H9 (cell line): ENCODE measurements around the gene IL6R. TPM values are rescaled to one million over a fixed set of nuclear protein-coding genes. Genes with fewer than 3 reads are reported as not detected.

ENCODE experiments used
- DNase-seq: peaks from one replicate; pipeline ENCODE4 v3.0.0-alpha.2; 2017
- H2AFZ ChIP-seq: one replicate; pipeline ENCODE4 v1.6.1; 2013; ENCODE audit warnings: mild to moderate bottlenecking, low read length, control low read depth, moderate library complexity
- H2AK5ac ChIP-seq: 2 replicates; pipeline ENCODE4 v1.6.1; 2013; ENCODE audit warnings: low read length, control low read depth, mixed read lengths; ENCODE audit not compliant: insufficient read length
- H2BK120ac ChIP-seq: one replicate; pipeline ENCODE4 v1.6.1; 2013; ENCODE audit warnings: low read depth, mild to moderate bottlenecking, low read length, control low read depth, inconsistent platforms; ENCODE audit not compliant: poor library complexity, severe bottlenecking
- H2BK12ac ChIP-seq: 2 replicates; pipeline ENCODE4 v1.6.1; 2013; ENCODE audit warnings: low read length, control low read depth, mixed read lengths, low read depth; ENCODE audit not compliant: insufficient read length
- H2BK15ac ChIP-seq: 2 replicates; pipeline ENCODE4 v1.6.1; 2013; ENCODE audit warnings: low read depth, low read length, control low read depth
- H2BK20ac ChIP-seq: one replicate; pipeline ENCODE4 v1.6.1; 2013; ENCODE audit warnings: low read depth, mild to moderate bottlenecking, low read length, control low read depth, inconsistent platforms; ENCODE audit not compliant: poor library complexity, severe bottlenecking
- H2BK5ac ChIP-seq: 2 replicates; pipeline ENCODE4 v1.6.1; 2013; ENCODE audit warnings: low read length, control low read depth, mixed read lengths; ENCODE audit not compliant: insufficient read length
- H3K14ac ChIP-seq: 2 replicates; pipeline ENCODE4 v1.6.1; 2013; ENCODE audit warnings: low read length, control low read depth; ENCODE audit not compliant: insufficient read depth
- H3K18ac ChIP-seq: 2 replicates; pipeline ENCODE4 v1.6.1; 2013; ENCODE audit warnings: low read depth, mild to moderate bottlenecking, mixed read lengths, low read length, control low read depth; ENCODE audit not compliant: insufficient read length
- H3K23ac ChIP-seq: 2 replicates; pipeline ENCODE4 v1.6.1; 2013; ENCODE audit warnings: low read length, control low read depth, mixed read lengths, low read depth; ENCODE audit not compliant: insufficient read length
- H3K23me2 ChIP-seq: 2 replicates; pipeline ENCODE4 v1.6.1; 2013; ENCODE audit warnings: low read depth, mild to moderate bottlenecking, mixed read lengths, low read length, control low read depth; ENCODE audit not compliant: insufficient read length, poor library complexity, severe bottlenecking
- H3K27ac ChIP-seq: 2 replicates; pipeline ENCODE4 v1.5.1; 2013; ENCODE audit warnings: low read length, control low read depth, mixed read lengths, low read depth; ENCODE audit not compliant: insufficient read length
- H3K27me3 ChIP-seq: 2 replicates; pipeline ENCODE4 v1.6.1; 2013; ENCODE audit warnings: low read length, control low read depth, inconsistent platforms; ENCODE audit not compliant: insufficient read depth
- H3K4ac ChIP-seq: 2 replicates; pipeline ENCODE4 v1.6.1; 2013; ENCODE audit warnings: low read depth, mild to moderate bottlenecking, control low read depth, inconsistent platforms, low read length, moderate library complexity
- H3K4me1 ChIP-seq: 2 replicates; pipeline ENCODE4 v1.6.1; 2013; ENCODE audit warnings: low read length, control low read depth, inconsistent platforms; ENCODE audit not compliant: insufficient read depth
- H3K4me2 ChIP-seq: 2 replicates; pipeline ENCODE4 v1.6.1; 2013; ENCODE audit warnings: low read length, control low read depth, mixed read lengths; ENCODE audit not compliant: insufficient read length, insufficient read depth
- H3K56ac ChIP-seq: 2 replicates; pipeline ENCODE4 v1.6.1; 2013; ENCODE audit warnings: low read depth, mild to moderate bottlenecking, mixed read lengths, low read length, control low read depth; ENCODE audit not compliant: insufficient read length
- H3K79me1 ChIP-seq: 2 replicates; pipeline ENCODE4 v1.6.1; 2013; ENCODE audit warnings: low read depth, mild to moderate bottlenecking, moderate library complexity, low read length, control low read depth, inconsistent platforms; ENCODE audit not compliant: insufficient read depth, poor library complexity, severe bottlenecking
- H3K79me2 ChIP-seq: 2 replicates; pipeline ENCODE4 v1.6.1; 2013; ENCODE audit warnings: low read length, control low read depth, inconsistent platforms; ENCODE audit not compliant: insufficient read depth
- H3K9ac ChIP-seq: 2 replicates; pipeline ENCODE4 v1.6.1; 2013; ENCODE audit warnings: low read length, control low read depth, mixed read lengths; ENCODE audit not compliant: insufficient read length; ENCODE audit errors: extremely low read depth
- H3K9me3 ChIP-seq: one replicate; pipeline ENCODE4 v1.6.1; 2013; ENCODE audit warnings: low read depth, low read length, inconsistent platforms; ENCODE audit not compliant: control insufficient read depth
- H3T11ph ChIP-seq: one replicate; pipeline ENCODE4 v1.6.1; 2013; ENCODE audit warnings: mild to moderate bottlenecking, low read length, control low read depth, inconsistent platforms
- H4K20me1 ChIP-seq: one replicate; pipeline ENCODE4 v1.6.1; 2013; ENCODE audit not compliant: control insufficient read depth, insufficient read length, insufficient read depth
- H4K5ac ChIP-seq: 2 replicates; pipeline ENCODE4 v1.6.1; 2013; ENCODE audit warnings: low read depth, mild to moderate bottlenecking, mixed read lengths, low read length, control low read depth; ENCODE audit not compliant: insufficient read length
- H4K8ac ChIP-seq: replicated peaks from 2 replicates; pipeline ENCODE4 v1.6.1; 2013; ENCODE audit warnings: low read length, control low read depth, mixed read lengths, low read depth; ENCODE audit not compliant: insufficient read length
- H4K91ac ChIP-seq: 2 replicates; pipeline ENCODE4 v1.6.1; 2013; ENCODE audit warnings: low read depth, mild to moderate bottlenecking, moderate library complexity, mixed read lengths, low read length, control low read depth; ENCODE audit not compliant: insufficient read length
- H3K27ac Mint-ChIP-seq, 3 experiments: 2 replicates in 2 of 3; 3 replicates in 1 of 3; pipeline ENCODE4 v1.8.0; 2020 to 2021; ENCODE audit warnings: mixed read lengths in 3 of 3, mild to moderate bottlenecking in 1 of 3, moderate library complexity in 1 of 3
- H3K27me3 Mint-ChIP-seq: 2 replicates; pipeline ENCODE4 v1.8.0; 2021; ENCODE audit warnings: low read depth, mild to moderate bottlenecking, moderate library complexity, mixed read lengths
- H3K36me3 Mint-ChIP-seq, 3 experiments: 2 replicates in 2 of 3; 3 replicates in 1 of 3; pipeline ENCODE4 v1.8.0; 2020 to 2021; ENCODE audit warnings: low read depth in 3 of 3, mixed read lengths in 3 of 3; ENCODE audit not compliant: insufficient read depth in 1 of 3
- H3K4me1 Mint-ChIP-seq, 2 experiments: 2 replicates each; pipeline ENCODE4 v1.8.0; 2020; ENCODE audit warnings: mixed read lengths in 2 of 2
- H3K4me3 Mint-ChIP-seq, 2 experiments: 2 replicates in 1 of 2; 3 replicates in 1 of 2; pipeline ENCODE4 v1.8.0; 2020 to 2021; ENCODE audit warnings: mild to moderate bottlenecking in 2 of 2, mixed read lengths in 2 of 2, moderate library complexity in 1 of 2
- H3K9me3 Mint-ChIP-seq, 2 experiments: 2 replicates in 1 of 2; 3 replicates in 1 of 2; pipeline ENCODE4 v1.8.0; 2020; ENCODE audit warnings: mild to moderate bottlenecking in 2 of 2, mixed read lengths in 2 of 2, moderate library complexity in 1 of 2
- CTCF ChIP-seq: fragments of 200-600 bp; sonication (generic); conservative IDR thresholded peaks from 3 replicates; pipeline ENCODE4 v1.8.0; 2021; ENCODE audit warnings: antibody characterized with exemption, mild to moderate bottlenecking
- WGBS: extraction: QIAGEN DNeasy Blood & Tissue Kit; methylation state at CpG from one replicate; pipeline ENCODE4 v1.1.7; 2013; ENCODE audit warnings: missing lambda C conversion rate, low lambda C conversion rate, mixed read lengths; ENCODE audit not compliant: insufficient read length; ENCODE audit errors: extremely low coverage; 5-methylcytosine and 5-hydroxymethylcytosine counted together
- total RNA-seq: library from RNA; stranded (reverse); gene quantifications from 2 replicates; pipeline ENCODE4 v1.2.1, GENCODE V29; 2021

IL6R gene
- total RNA-seq, 1 experiment from 2014 or later, result 1.7 TPM

GRCh38 chr1:154411525-154411924 is 6.4 kb downstream of the IL6R start:
- H4K91ac ChIP-seq, result no peak overlapping the region
- Mint-ChIP-seq H3K27ac (peak overlapping the region in 1 of 3 experiments; percentile 52; a peak in 1 of 7 replicates), H3K27me3 (peaks cover 12% of the 10 kb centered on the region), H3K36me3 (no peaks in the 10 kb centered on the region; a peak in 1 of 7 replicates), H3K9me3 (no peaks in the 10 kb centered on the region), H3K4me1 (peaks cover 28 to 29% of the 10 kb centered on the region in 2 experiments), H3K4me3 (no peak overlapping the region)
- no peak overlapping the region for H3K9ac ChIP-seq
- H3K18ac ChIP-seq, result no peak overlapping the region
- no peak overlapping the region for H3K56ac ChIP-seq
- H2BK120ac ChIP-seq, result no peak overlapping the region
- no peak for DNase-seq
- no peak overlapping the region for H2AK5ac ChIP-seq
- peaks cover under 1% of the 10 kb centered on the region; the same call in 1 of the 2 replicates for H3K27me3 ChIP-seq
- no peaks in the 10 kb centered on the region for H3K79me1 ChIP-seq
- no peak overlapping the region for H2BK15ac ChIP-seq
- H3K4ac ChIP-seq, result no peak overlapping the region
- no peak overlapping the region for H2BK20ac ChIP-seq
- H3K14ac ChIP-seq, result no peak overlapping the region
- no peak overlapping the region for H2BK5ac ChIP-seq
- no peak overlapping the region for H3K4me2 ChIP-seq
- H3T11ph ChIP-seq, result no peak overlapping the region
- no peak overlapping the region for H4K5ac ChIP-seq
- TF ChIP-seq CTCF, result no peak
- H2AFZ ChIP-seq, result no peak overlapping the region
- no peak overlapping the region for H4K8ac ChIP-seq
- H3K27ac ChIP-seq, result no peak overlapping the region
- H3K9me3 ChIP-seq, result no peaks in the 10 kb centered on the region
- no peaks in the 10 kb centered on the region for H4K20me1 ChIP-seq
- no CpG with 5 or more reads among the region's 4 CpGs for WGBS
- no peaks in the 10 kb centered on the region for H3K4me1 ChIP-seq
- no peaks in the 10 kb centered on the region for H3K23me2 ChIP-seq
- H2BK12ac ChIP-seq, result no peak overlapping the region
- H3K79me2 ChIP-seq, result no peaks in the 10 kb centered on the region
- no peak overlapping the region for H3K23ac ChIP-seq
